Mononuclear cell (primary cell): ENCODE results near the gene AGBL1. TPM values are rescaled to one million over a fixed set of nuclear protein-coding genes. Genes with fewer than 3 reads are reported as not detected.

Experiments
- H3K27me3 ChIP-seq: 2 replicates; pipeline ENCODE4 v1.6.0; 2011; ENCODE audit warnings: low read length, control low read depth; ENCODE audit not compliant: insufficient read depth
- H3K4me1 ChIP-seq: 2 replicates; pipeline ENCODE4 v1.5.1; 2011; ENCODE audit warnings: mild to moderate bottlenecking, low read length, control low read depth; ENCODE audit not compliant: insufficient read depth
- H3K4me3 ChIP-seq: 2 replicates; pipeline ENCODE4 v1.5.1; 2011; ENCODE audit warnings: mild to moderate bottlenecking, low read length, moderate library complexity
- H3K9me3 ChIP-seq: 2 replicates; pipeline ENCODE4 v1.5.1; 2011; ENCODE audit warnings: low read depth, mild to moderate bottlenecking, control low read depth, low read length
- total RNA-seq: library from RNA; depleted of rRNA; stranded (reverse); fragments of >200 nt; gene quantifications from one replicate; pipeline ENCODE4 v1.2.3, GENCODE V29; 2012

The AGBL1 gene
- total RNA-seq, 1 donor: under 0.01 TPM

DNA sequence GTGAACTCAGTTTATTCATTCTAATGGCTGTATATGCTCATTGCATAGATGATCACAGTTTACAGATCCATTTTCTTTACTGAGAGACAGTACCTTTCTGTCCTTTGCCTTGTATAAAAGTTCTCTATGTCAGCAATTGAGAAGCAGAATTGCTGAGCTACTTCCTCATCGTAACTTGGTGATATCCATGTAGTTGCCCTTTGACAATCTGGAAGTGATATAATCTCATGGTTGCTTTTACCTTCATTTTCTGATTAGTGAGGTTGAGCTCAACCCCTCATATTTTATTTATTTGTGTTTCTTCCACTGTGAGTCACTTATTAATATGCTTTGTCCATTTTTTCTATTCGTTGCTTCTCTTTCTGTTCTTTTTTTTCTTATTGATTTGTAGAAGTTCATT lies 696.5 kb downstream of the AGBL1 start:
- no peak overlapping the region for H3K4me3 ChIP-seq
- H3K27me3 ChIP-seq: no peaks in the 10 kb centered on the region
- no peaks in the 10 kb centered on the region for H3K9me3 ChIP-seq
- no peaks in the 10 kb centered on the region for H3K4me1 ChIP-seq

DNA sequence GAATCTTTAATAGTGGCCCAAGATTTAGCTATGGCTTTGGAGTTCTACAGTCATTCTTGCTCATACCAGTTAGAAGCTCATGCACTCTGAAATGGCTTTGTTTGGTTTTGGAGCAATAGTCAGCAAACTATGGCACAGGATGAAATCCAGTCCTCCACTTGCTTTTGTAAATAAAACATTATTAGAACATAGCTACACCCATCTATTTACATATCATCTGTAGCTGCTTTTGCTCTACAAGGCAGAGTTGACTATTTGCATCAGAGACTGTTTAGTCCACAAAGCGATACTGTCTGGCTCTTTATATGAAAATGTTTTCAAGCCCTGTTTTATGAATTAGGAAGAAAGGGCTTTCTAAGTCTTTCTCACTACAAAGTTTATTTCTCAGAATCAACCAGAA lies 716.9 kb downstream of the AGBL1 start:
- no peaks in the 10 kb centered on the region for H3K27me3 ChIP-seq
- H3K9me3 ChIP-seq: no peaks in the 10 kb centered on the region
- H3K4me3 ChIP-seq: no peak overlapping the region
- no peaks in the 10 kb centered on the region for H3K4me1 ChIP-seq

DNA sequence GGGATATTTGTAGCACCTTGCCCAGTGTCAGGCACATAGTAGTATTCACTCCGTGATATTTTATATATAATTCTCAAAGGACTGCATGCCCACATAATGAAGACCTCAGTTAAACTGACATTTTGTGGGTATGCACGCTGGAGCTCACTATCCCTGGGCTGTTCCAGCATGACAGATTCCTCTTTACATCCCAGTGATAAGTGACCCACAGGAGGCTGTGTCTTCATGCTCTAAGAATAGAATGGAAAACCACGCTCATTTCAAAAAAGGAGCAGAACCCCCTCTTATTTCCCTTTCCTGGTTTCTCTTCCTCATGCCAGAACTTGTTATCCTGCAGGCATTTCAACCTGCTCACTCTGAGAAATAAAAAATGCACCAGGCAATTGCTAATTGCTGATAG lies 717.5 kb downstream of the AGBL1 start:
- Histone ChIP-seq H3K4me3 (no peak overlapping the region), H3K27me3 (no peaks in the 10 kb centered on the region), H3K9me3 (no peaks in the 10 kb centered on the region), H3K4me1 (no peaks in the 10 kb centered on the region)

DNA sequence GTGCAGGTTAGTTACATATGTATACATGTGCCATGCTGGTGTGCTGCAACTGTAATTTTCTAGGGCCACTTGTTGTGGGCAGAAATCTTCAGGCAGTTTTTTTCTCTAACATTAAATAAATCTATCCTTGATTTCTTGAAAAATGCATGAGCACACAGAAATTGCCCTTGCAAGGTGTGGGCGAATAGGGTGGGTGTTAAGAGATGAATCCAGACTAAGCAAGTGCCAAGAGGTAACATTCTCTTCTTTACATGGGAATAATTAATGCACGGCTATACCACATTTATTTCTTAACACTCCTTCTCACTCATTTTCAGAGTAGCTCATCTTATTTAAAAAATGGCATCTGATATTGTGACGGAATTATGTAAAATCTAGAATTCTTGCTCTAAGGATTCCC lies 719.6 kb downstream of the AGBL1 start:
- Histone ChIP-seq H3K4me3 (no peak overlapping the region), H3K27me3 (no peaks in the 10 kb centered on the region), H3K4me1 (no peaks in the 10 kb centered on the region), H3K9me3 (no peaks in the 10 kb centered on the region)

DNA sequence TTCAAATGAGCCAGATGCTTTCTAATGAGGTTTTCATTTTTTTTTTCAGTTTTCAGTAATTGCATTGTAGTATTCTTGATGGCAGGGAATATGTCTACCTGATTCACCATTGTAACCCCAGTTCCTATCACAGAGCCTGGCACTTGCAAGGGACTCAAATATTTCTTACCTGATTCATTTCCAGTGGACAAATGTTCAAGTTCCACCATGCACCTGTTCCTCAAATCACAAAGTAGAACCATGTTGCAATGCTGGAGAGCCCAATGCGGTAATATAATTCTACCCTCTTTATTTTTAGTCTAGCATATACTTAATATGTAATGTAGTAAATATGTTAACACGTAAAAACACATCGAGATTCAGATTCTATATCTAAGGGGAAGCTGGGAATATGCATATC lies 722.6 kb downstream of the AGBL1 start:
- Histone ChIP-seq H3K4me3 (no peak overlapping the region), H3K9me3 (no peaks in the 10 kb centered on the region), H3K4me1 (no peaks in the 10 kb centered on the region), H3K27me3 (no peaks in the 10 kb centered on the region)

DNA sequence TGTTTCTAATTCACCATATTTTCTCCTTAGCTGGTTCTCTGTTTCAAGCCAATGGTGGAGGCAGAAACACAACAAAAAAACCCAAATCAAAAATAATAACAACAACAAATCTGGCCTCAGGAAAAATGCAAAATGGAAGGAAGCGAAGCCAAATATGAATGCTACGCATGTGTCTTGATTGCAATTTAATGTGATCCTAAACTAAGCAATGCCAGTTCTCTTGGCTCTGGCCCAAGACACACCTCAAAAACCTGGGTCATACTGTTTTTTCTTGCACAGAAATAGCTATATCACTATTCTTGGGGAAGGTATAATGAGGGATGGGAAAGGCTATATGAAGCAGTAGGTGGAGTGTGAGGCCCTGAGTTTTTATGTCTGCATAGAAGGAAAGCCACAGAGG lies 724.7 kb downstream of the AGBL1 start:
- H3K9me3 ChIP-seq: no peaks in the 10 kb centered on the region
- no peaks in the 10 kb centered on the region for H3K27me3 ChIP-seq
- no peaks in the 10 kb centered on the region for H3K4me1 ChIP-seq
- H3K4me3 ChIP-seq: no peak overlapping the region

DNA sequence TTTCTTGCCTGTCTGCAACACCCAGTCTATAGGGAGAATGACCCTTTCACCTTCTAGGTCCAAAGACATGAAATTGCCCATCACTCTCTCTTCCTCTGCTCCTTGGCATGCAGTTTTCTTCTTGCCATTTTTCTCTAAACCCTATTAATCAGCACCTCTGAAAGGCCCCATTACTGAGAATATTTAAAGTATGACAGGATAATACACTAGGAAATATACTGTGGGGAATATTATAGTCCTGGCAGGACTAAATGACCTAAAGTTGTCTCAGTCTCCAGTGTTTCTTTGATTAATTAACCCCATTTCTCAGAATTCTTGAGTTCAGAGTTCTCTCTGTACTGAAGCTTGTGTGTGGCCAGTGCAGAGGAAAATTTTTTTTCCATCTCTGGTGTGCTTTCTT lies 730.7 kb downstream of the AGBL1 start:
- H3K9me3 ChIP-seq: no peaks in the 10 kb centered on the region
- H3K4me1 ChIP-seq: no peaks in the 10 kb centered on the region
- no peaks in the 10 kb centered on the region for H3K27me3 ChIP-seq
- H3K4me3 ChIP-seq: no peak overlapping the region

DNA sequence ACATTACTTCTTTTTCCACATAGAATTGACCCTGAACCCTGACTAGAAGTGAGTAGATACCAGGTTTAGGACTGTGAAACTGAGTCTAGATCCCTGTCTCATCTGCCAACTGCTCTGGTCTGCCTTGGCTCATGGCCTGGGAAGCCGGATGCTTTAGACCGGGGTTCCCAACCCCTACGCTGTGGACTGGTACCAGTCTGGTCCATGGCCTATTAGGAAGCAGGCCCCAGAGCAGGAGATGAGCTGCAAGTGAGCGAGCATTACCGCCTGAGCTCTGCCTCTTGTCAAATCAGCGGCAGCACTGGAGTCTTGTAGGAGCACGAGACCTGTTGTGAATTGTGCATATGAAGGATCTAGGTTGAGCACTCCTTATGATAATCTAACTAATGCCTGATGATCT lies 734.2 kb downstream of the AGBL1 start:
- Histone ChIP-seq H3K27me3 (no peaks in the 10 kb centered on the region), H3K9me3 (no peaks in the 10 kb centered on the region), H3K4me3 (no peak overlapping the region), H3K4me1 (no peaks in the 10 kb centered on the region)

DNA sequence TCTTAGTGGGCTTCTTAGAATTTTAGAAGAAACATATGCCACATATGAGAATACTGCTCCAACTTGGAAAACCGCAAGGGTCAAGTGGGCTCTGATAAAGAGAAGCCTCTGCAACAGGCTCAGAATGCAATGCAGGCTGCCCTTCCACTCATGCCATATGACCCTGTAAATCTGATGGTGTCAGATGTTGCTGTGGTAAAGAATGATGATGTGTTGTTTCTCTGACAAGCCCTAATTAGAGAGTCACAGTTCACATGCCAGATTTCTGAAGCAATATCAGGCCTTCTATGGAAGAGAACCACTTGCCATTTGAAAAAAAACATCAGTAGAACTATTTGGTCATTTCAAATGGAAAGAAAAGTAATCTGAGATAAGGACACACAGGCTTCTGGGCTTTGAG lies 749.6 kb downstream of the AGBL1 start:
- Histone ChIP-seq H3K4me1 (no peaks in the 10 kb centered on the region), H3K4me3 (no peak overlapping the region), H3K9me3 (no peaks in the 10 kb centered on the region), H3K27me3 (no peaks in the 10 kb centered on the region)

DNA sequence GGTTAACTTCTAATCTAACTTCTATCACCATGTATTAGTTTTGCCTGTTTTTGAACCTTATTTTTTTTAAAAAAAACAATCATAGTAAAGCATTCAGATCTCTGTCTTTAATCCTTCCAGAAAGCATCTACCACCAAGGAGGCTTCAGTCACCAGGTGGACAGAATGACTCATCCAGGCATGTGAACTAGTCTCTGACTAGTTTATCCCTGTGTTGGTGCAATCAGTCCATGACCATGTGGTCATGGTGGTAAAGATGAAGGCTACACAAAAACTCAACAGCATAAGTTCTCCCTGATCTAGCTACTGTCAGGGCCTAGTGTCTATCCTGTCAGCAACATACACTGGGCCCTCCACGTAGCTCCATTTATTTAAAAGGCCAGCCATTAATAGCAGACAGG lies 750.6 kb downstream of the AGBL1 start:
- Histone ChIP-seq H3K27me3 (no peaks in the 10 kb centered on the region), H3K9me3 (no peaks in the 10 kb centered on the region), H3K4me3 (no peak overlapping the region), H3K4me1 (no peaks in the 10 kb centered on the region)

DNA sequence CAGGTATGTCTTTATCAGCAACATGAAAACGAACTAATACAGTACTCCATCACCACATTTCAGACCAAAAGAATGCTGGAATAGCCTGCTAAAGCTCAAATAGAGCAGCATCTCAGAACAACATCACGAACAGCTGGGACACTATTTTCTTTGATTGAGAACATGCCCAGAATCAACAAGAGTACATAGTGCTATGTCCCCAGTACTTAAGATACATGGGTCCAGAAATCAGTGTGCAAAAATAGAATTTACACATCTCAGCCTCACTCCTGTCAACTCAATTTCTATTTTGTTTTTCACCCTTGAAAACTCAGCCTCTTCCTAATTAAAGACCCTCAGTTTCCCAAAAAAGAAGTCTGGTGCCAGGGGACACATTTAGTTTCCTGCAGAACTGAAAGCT lies 753.9 kb downstream of the AGBL1 start:
- Histone ChIP-seq H3K4me3 (no peak overlapping the region), H3K4me1 (no peaks in the 10 kb centered on the region), H3K9me3 (no peaks in the 10 kb centered on the region), H3K27me3 (no peaks in the 10 kb centered on the region)

DNA sequence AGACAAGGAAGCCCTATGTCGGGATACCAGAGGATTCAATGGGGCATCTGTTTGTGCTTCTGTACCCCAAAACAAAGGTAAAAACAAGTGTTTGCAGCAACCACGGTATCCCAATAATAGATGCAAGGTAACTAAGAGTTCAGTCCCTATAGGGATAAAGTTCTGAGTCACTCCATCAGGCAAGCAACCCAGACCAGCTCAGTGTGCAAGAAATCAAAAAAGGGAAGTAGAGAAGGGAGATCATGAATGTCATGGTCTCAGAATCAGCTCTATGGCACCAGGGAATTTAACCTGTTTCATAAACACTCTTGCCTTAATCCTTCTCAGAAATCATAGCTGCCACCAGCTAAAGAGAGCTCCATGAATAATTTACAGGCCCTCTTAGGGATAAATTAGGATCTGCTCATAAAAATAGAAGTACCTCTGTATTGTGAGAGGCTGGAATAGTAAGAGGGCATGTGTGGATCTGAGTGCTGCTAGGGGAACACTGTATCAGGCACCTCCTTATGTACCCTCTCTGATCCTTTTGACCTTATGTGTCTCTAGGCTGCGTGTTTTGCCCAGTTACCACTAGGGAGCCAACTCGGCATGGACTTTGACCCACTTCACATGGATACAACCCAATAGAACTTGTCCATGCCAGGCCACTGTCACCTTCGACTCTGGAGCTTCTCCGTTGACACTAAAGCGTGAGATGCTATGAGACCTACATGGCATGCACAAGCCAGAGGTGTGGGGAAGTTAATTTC lies 754.6 kb downstream of the AGBL1 start:
- Histone ChIP-seq H3K4me1 (no peaks in the 10 kb centered on the region), H3K4me3 (no peak overlapping the region), H3K9me3 (no peaks in the 10 kb centered on the region), H3K27me3 (no peaks in the 10 kb centered on the region)

DNA sequence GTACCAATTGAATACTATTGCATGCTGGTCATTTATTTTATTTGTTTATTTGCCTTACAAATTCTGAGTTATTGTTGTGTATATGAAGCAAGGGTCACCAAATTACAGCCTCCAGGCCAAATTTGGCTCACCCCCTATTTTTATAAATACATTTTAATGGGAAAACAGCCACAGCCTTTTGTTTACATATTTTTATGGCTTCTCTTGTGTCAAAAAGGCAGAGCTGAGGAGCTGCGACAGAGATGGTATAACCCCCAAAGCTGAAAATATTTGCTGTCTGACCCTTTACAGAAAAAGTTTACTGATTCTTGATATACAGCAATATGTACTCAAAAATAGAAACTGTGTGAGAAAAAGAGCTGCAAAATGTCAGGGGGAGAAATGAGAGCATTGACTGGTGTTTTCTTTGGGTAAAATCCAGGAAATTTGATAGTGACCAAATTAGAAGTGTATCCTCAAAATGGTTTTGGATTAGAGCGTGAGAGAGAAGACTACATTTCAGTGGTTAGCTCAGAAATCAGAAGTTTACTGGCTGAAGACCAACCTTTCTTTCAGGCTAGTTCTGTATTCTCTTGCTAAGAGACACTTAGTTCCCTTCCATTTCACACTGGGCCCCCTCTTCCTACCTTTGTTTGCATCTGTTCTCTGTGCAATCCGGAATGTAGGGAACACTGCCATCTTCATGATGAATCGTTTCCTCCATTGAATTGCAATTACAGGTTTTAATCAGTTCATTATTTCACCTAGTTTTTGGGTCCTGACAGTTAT lies 757.8 kb downstream of the AGBL1 start:
- Histone ChIP-seq H3K9me3 (no peaks in the 10 kb centered on the region), H3K4me1 (no peaks in the 10 kb centered on the region), H3K27me3 (no peaks in the 10 kb centered on the region), H3K4me3 (no peak overlapping the region)

DNA sequence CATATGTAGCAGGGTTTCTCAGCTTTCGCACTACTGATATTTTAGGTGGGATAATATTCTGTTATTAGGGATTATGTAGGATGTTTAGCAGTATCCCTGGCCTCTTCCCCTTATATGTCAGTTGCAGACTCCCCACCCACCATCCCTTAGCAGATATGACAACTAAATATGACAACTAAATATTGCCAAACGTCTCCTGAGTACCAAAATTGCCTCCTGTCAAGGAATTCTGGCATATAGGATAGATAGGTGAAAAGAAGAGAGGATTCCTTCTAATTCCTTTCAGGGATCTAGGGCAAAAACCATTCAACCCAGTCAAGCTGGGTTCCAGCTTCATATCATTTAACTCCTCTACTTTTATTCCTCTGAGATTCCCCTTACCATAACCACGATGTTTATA lies 759.8 kb downstream of the AGBL1 start:
- Histone ChIP-seq H3K4me3 (no peak overlapping the region), H3K27me3 (no peaks in the 10 kb centered on the region), H3K4me1 (no peaks in the 10 kb centered on the region), H3K9me3 (no peaks in the 10 kb centered on the region)

DNA sequence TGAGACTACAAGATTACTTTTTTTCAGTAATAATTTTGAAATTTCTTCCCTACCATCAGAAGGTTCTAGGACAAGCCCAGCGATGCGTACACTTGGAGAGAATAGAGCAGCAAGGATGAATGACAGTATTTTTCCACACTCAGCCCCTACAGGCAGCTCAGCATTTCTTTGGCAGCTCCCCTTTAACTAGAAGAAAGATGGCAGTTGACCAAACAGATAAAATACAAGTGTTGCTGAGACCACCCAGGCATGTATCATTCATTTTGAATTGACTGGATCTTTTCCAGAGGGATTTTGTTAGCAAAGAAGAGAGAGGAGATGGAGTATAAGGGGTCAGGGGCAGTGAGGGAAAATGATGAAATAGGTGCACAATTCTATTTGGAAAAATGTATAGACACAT lies 761.3 kb downstream of the AGBL1 start:
- Histone ChIP-seq H3K4me1 (no peaks in the 10 kb centered on the region), H3K4me3 (no peak overlapping the region), H3K9me3 (no peaks in the 10 kb centered on the region)

DNA sequence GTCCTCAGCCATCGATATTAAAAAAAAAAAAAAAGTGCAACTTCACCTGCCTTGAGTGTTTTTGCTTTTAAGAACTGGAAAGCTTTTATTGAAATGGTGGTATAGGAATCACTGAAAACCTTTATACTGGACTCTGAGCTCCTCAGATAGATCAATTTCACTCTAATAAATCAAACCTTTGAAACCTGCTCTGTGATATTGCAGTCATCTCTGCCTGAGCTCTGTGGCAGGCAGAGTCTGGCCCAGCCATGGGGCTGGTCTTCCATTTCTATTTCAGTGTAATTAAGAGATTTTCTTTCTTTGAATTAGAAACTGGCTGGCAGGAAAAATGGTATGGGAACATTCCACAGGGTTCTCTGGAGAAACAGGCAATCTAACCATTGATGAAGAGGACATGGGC lies 762.5 kb downstream of the AGBL1 start:
- Histone ChIP-seq H3K9me3 (no peaks in the 10 kb centered on the region), H3K27me3 (no peaks in the 10 kb centered on the region), H3K4me1 (no peaks in the 10 kb centered on the region), H3K4me3 (no peak overlapping the region)

More for the DNA sequence above, 761.3 kb downstream of the AGBL1 start:
- H3K27me3 ChIP-seq: no peaks in the 10 kb centered on the region
